ENCODE data around the gene KLKB1. TPM values are rescaled to one million over a fixed set of nuclear protein-coding genes. Genes with fewer than 3 reads are reported as not detected.

KLKB1 gene
- total RNA-seq, 1 experiment from 2014 or later = 0.10 TPM

- Histone ChIP-seq H3K9me3 (ENCODE audit: control insufficient read depth in 1 of 2, insufficient read depth in 1 of 2, low read depth in 1 of 2, low read length in 2 of 2) (no peaks in the 10 kb centered on the region), H3K4me1 (ENCODE audit: control insufficient read depth in 1 of 2, insufficient read depth in 2 of 2, low read length in 2 of 2) (no peaks in the 10 kb centered on the region), H3K27ac (ENCODE audit: low read depth, low read length) (no peak overlapping the region), H3K4me2 (ENCODE audit: low read length) (no peak overlapping the region), H3K9ac (ENCODE audit: low read length) (no peak overlapping the region), H4K20me1 (ENCODE audit: insufficient read depth) (no peaks in the 10 kb centered on the region), H3K36me3 (ENCODE audit: control insufficient read depth in 1 of 2, insufficient read depth in 2 of 2, low read length in 2 of 2) (no peaks in the 10 kb centered on the region), H2AFZ (ENCODE audit: low read depth, low read length, poor library complexity, severe bottlenecking) (no peak overlapping the region), H3K9me2 (ENCODE audit: insufficient read depth) (no peaks in the 10 kb centered on the region), H3K4me3 (replicated peaks in 1 of 2; ENCODE audit: low read depth in 1 of 2, low read length in 2 of 2) (no peak overlapping the region), H3K27me3 (ENCODE audit: insufficient read depth, low read length) (0 out of 2 replicates have a peak, but pooled peaks cover 5% of the 10 kb centered on the region), H3K79me2 (ENCODE audit: insufficient read depth, low read length) (no peaks in the 10 kb centered on the region)
- intact Hi-C loops (cut with micrococcal nuclease) = no loop called here
- RAD21 ChIA-PET (ENCODE audit: low non-redundant PET in 1 of 2, low total read pairs in 2 of 2, uncharacterized antibody in 2 of 2, unreplicated experiment in 2 of 2) = no interaction called here
- POLR2A ChIA-PET = no interaction called here
- DNase-seq (ENCODE audit: low read depth, low spot score) (no peak), ATAC-seq (no peak)
- BruUV-seq (replicated peaks) = no TSS peak
- CTCF ChIA-PET = no interaction called here
- TF ChIP-seq ELF1 (IDR thresholded peaks at IDR 0.05; ENCODE audit: borderline replicate concordance, low read depth) (no peak), POLR2AphosphoS5 (IDR thresholded peaks at IDR 0.05; ENCODE audit: low read depth, low read length) (no peak), ZFX (IDR thresholded peaks at IDR 0.05) (no peak), TCF7L2 (IDR thresholded peaks at IDR 0.05; ENCODE audit: borderline replicate concordance, extremely low read depth, insufficient read depth, insufficient read length) (no peak), ZNF274 (IDR thresholded peaks at IDR 0.05; ENCODE audit: low read depth, low read length) (no peak), EGR1 (IDR thresholded peaks at IDR 0.05; ENCODE audit: low read depth) (no peak), CTCF (IDR thresholded peaks at IDR 0.05 in 2 of 3, conservative IDR thresholded peaks at IDR 0.05 in 1 of 3; ENCODE audit: borderline replicate concordance in 1 of 3, insufficient read depth in 1 of 3, low read depth in 2 of 3, low read length in 2 of 3) (no peak), POLR2A (IDR thresholded peaks at IDR 0.05; ENCODE audit: borderline replicate concordance, extremely low read depth, insufficient read depth, insufficient read length) (no peak), CBX3 (IDR thresholded peaks at IDR 0.05; ENCODE audit: low read depth) (no peak), YY1 (IDR thresholded peaks at IDR 0.05; ENCODE audit: extremely low read depth, insufficient replicate concordance, low read depth, low read length) (no peak), EZH2 (IDR thresholded peaks at IDR 0.05) (no peak), FOSL1 (IDR thresholded peaks at IDR 0.05; ENCODE audit: low read depth) (no peak), JUND (IDR thresholded peaks at IDR 0.05) (no peak)
- TF ChIP-seq, protein P1, sequence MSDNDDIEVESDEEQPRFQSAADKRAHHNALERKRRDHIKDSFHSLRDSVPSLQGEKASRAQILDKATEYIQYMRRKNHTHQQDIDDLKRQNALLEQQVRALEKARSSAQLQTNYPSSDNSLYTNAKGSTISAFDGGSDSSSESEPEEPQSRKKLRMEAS (IDR thresholded peaks at IDR 0.05) = no peak
- TF ChIP-seq, protein P2, sequence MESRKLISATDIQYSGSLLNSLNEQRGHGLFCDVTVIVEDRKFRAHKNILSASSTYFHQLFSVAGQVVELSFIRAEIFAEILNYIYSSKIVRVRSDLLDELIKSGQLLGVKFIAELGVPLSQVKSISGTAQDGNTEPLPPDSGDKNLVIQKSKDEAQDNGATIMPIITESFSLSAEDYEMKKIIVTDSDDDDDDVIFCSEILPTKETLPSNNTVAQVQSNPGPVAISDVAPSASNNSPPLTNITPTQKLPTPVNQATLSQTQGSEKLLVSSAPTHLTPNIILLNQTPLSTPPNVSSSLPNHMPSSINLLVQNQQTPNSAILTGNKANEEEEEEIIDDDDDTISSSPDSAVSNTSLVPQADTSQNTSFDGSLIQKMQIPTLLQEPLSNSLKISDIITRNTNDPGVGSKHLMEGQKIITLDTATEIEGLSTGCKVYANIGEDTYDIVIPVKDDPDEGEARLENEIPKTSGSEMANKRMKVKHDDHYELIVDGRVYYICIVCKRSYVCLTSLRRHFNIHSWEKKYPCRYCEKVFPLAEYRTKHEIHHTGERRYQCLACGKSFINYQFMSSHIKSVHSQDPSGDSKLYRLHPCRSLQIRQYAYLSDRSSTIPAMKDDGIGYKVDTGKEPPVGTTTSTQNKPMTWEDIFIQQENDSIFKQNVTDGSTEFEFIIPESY (IDR thresholded peaks at IDR 0.05; ENCODE audit: extremely low read depth, insufficient replicate concordance, low read length) = no peak
These were observed 27.8 kb downstream of the KLKB1 start for GRCh38 chr4:186255122-186255521.

Data from HCT116 (cell line).